K562 (cell line): ENCODE results near the gene RBFOX2.

ENCODE experiments used
- EGR1 ChIP-seq: fragments of 450-650 bp; conservative IDR thresholded peaks from 2 replicates; pipeline ENCODE4 v1.6.1; 2017; ENCODE audit warnings: mild to moderate bottlenecking
- EP300 ChIP-seq: IDR thresholded peaks from 2 replicates; pipeline ENCODE4 v1.6.1; 2012; ENCODE audit warnings: low read length, improper control_type of control experiment
- GTF2A2 ChIP-seq: IDR thresholded peaks from 2 replicates; pipeline ENCODE4 v1.6.1; 2016; ENCODE audit warnings: mild to moderate bottlenecking, missing genetic modification characterization, missing compliant biosample characterization
- GTF2F1 ChIP-seq: IDR thresholded peaks from 2 replicates; pipeline ENCODE4 v1.6.1; 2011; ENCODE audit warnings: low read depth, low read length, improper control_type of control experiment
- MTA3 ChIP-seq: fragments of 450-650 bp; formaldehyde crosslinking; IDR thresholded peaks from 2 replicates; pipeline ENCODE4 v1.6.1; 2017; ENCODE audit warnings: mild to moderate bottlenecking, borderline replicate concordance
- MXI1 ChIP-seq: IDR thresholded peaks from 2 replicates; pipeline ENCODE4 v1.6.1; 2011; ENCODE audit warnings: low read depth, mild to moderate bottlenecking, improper control_type of control experiment, low read length
- TEAD1 ChIP-seq, 2 experiments: fragments of 450-650 bp in 1 of 2; sonication (generic) in 1 of 2; formaldehyde crosslinking; IDR thresholded peaks; 2 replicates each; pipeline versions ENCODE4 v1.4.0 to v1.8.0; 2020 to 2022; ENCODE audit warnings: mild to moderate bottlenecking in 2 of 2, missing genetic modification reagents in 1 of 2
- ZNF655 ChIP-seq: fragments of 250-450 bp; sonication (Bioruptor Pico); IDR thresholded peaks from 2 replicates; pipeline ENCODE4 v1.5.0; 2021

- TF ChIP-seq GTF2A2 (no peak), EGR1 (no peak), TEAD1 (CRISPR knock-in tag; IDR thresholded peaks at IDR 0.05) (no peak), EP300 (no peak), MXI1 (no peak), ZNF655 (CRISPR knock-in tag) (no peak), GTF2F1 (no peak), MTA3 (no peak)
Measured at GRCh38 chr22:35752863-35753189, 275.8 kb downstream of the RBFOX2 start.
